HT1080 (cell line): ENCODE data around the gene ROR2. TPM values are rescaled to one million over a fixed set of nuclear protein-coding genes. Genes with fewer than 3 reads are reported as not detected.

Experiments used
- DNase-seq: peaks from one replicate; pipeline ENCODE4 v3.0.0-alpha.2; 2015; ENCODE audit warnings: low read depth
- total RNA-seq: library from RNA; depleted of rRNA; stranded (reverse); fragments of >200 nt; shearing (Covaris generic); gene quantifications from 2 replicates; pipeline ENCODE4 v1.2.3, GENCODE V29; 2014

ROR2 gene
- total RNA-seq, 1 experiment from 2014 or later, result 0.29 TPM

DNA sequence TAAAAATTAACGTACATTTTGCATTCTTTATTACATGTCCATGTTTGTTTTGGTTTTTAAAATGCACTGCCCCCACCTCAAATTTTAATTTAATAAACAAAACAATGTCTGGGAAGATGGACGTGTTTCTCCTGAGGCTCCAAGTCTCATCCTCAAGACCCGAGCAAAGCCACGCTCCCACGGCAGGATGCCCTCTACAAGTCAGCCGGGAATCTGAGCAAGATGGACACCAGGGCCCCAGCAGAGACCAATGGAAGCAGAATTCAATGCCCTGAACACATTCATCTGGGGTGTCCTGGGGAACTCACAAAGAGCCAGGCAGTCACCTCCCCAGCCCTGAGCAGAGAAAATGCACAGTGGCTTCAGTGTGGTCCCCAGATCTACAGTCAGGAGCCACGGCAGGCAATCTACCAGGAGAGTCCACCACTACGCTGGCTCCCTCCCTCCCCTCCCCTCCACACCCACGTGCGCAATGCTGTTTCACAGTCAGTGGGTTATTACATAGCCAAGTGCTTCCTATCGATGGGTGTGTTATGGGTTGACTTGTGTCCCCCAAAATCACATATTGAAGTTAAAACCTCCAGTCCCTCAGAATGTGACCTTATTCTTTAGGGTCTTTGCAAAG is 129.8 kb downstream of the ROR2 start:
- DNase-seq, result no peak

DNA sequence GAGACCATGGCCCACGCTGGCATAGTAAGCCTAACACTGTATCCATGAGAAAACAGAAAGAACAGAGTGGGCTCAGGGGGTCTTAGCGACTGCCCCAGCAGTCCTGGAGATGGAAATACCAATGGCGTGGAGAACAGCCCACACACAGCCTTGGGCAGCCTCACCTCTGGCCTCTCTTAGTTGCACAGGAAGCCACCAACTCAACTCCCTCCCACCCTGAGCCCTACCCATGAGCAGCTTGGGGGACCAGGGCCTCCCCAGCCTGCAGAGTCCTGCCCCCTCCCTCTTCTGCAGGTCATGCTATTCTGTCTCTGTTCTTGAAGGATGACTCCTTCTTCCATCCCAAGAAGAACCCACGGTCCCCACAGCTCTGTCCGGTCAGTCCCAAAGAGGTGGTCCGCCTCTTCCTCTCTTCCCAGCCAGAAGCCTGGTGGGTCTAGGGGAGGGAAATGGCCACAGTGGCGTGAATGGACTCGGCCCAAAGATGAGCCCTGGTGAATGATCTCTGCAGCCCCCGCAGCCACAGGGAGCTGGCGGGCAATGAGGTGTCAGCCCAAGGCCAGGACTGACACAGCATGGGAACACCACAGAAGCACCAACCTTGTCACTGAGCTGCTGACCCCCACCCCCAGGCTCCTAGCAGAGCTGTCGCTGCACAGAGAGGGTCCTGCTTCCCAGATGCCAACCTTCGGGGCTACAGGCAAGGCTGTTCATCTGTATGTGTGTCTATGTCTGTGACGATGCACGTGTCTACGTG is 131.2 kb downstream of the ROR2 start:
- no peak for DNase-seq

DNA sequence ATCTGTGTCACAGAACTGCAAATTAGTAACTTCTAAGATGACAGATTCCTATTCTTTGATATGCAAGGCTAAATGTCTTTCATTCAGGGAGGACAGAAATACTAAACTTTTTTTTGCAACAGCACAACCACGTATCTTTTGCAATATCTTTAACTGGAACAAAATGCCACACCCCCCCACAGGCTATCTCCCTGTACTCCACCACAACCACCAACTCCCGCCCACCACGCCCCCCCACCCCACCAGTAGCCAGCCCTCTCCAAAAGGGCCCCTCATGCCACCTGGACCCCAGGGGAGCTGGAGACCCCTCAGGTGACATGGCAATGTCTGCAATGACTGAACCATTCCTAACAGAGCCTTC is 131.8 kb downstream of the ROR2 start:
- DNase-seq, result no peak

DNA sequence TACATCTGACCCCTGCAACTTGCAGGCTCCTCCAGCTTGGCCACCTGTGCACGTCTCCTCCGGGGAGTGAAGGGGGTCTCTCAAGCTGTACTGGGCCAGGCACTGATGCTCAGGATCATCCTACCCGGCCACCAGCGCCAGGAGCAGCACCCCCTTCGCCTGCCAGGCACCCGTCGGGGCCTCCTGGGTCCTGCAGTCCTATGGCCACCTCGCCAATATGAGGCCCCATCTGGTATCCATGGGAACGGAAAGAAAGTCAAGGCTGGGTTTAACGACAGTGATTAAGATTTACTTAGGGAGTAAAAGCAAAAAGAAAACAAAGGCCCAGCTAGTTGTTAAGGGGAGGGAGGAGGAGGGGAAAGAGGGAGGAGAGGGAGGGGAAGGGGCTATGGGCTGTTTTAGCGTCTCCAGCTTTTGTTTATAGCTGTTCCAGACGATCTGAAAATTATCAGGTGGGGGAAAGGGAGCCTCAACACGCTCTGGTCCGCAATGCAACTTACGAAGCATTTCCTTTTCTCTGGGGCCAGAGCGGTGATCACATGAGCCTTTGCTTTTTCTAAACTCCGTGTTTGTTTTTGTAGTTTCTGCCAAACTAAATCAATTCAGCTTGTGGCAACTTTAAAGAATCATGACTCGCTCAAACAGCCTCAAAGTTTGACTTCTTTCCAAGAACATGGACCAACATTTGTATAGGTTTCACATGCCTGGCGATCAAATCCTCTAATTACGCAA is 132.4 kb downstream of the ROR2 start:
- no peak for DNase-seq

DNA sequence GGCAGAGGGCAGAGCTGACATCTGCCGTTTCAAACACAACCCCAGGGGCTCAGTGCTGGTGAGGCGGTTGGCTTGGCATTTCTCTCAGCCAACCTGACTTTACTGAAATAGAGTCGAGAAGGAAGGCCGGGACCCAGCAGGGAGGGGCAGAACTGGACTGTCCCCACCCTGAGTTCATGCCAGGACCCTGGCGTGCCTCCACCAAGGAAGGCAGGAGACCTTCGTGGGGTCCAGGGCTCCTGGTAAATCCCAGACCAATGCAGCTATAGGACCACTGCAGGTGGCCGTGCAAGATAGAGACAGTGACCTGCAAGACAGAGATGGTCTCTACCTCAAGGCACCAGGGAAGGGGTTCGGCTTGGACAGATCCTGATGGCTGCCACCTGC is 132.9 kb downstream of the ROR2 start:
- DNase-seq, result no peak

DNA sequence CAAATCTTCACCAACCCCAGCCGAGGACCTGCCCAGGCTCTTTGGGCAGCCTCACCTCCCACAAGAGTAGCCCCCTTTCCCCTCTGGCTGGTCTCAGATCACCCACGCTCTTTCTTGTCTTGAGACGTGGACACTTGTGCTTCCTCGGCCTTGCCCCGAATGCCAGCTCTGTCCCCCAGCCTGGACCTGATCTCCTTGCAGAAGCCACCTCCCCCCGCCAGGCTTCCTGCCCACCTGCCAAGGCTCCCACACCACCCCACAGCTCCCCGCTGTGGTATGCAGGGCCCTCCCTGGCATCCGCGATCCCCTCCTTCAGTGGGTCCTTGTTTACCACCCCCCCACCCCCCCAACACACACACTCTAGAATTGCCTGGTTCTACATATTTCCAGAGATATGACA is 133.7 kb downstream of the ROR2 start:
- DNase-seq, result no peak

DNA sequence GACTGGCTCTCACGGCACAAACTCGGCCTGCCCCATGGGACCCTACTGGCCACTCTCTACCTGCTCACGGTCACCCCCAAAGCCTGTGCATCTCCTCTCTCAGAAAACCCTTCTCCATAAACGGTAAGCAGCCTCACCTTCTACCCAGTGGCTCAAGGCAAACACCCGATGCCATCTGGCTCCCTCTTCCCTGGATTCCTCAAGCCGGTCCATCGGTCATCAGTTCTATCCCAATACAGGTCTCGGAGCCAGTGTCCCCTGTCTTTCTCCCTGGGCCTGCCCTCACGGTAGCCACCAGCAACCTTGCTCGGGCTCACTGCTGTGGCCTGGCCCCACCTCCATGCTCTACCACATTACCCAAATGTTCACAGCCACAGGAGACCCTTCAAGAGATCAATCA is 134.1 kb downstream of the ROR2 start:
- DNase-seq, result no peak

DNA sequence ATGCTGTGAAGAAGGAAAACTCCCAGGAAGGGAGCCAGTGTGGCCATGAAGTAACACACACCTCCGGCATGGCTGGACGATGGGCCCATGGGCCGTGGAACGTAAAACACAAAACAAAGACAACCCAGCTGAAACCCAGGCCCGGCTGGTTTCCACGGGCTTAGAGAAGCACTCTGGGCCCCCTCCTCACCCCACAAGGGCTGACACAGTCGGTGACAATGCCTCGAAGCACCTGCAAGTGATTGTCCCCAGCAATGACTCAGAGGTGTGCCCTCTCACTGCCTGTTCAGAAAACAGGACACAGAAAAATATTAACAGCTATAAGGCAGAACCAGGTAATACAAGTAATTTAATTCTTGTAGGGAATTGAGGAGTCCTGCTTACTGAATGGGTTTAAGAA is 135.3 kb downstream of the ROR2 start:
- no peak for DNase-seq

DNA sequence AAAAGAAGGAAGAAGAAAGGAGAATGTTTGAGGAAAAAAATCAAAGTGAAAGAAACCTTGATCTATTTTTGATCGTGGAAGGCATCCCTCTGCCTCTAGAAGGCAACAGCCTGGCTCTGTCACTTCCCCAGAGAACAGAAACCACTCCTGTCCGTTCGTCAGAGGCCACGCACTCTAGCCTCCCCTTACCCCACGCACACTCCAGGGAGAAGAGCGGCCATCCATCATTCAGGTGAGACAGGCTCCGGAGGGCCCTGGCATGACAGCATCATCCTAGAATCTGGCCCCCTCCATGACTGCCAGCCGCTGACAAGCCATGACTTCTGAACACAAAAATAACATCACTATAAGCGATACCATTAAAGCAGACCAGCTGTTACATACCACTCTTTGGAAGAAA is 135.8 kb downstream of the ROR2 start:
- no peak for DNase-seq

DNA sequence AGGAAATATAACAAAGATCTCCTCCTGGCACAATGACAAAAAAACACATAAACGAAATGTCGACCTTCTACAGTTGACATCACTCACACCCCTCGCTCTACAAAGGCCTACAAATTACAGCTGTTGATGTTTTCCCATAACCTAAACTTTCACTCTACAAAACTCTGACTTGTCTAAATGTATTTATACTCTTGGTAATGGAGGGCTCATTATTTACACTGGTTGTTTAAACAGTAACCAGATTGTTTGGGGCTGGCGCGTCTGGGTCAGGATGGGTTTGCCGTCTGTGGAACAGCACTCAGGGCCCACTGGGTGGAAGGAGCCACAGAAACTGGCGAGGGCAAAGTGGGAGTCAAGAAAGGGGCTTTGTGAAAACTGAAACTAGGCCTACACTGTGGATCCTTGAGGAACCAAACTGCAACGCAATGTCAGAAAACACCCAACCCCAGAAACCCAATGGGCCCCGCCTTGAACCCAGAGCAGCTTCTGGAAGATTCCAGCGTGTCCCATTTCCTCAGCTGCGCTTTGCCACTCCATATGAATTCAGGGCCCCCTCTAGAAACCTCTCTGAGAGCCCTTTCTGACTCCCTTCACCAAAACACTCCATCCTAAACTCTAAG is 136.7 kb downstream of the ROR2 start:
- DNase-seq, result no peak

DNA sequence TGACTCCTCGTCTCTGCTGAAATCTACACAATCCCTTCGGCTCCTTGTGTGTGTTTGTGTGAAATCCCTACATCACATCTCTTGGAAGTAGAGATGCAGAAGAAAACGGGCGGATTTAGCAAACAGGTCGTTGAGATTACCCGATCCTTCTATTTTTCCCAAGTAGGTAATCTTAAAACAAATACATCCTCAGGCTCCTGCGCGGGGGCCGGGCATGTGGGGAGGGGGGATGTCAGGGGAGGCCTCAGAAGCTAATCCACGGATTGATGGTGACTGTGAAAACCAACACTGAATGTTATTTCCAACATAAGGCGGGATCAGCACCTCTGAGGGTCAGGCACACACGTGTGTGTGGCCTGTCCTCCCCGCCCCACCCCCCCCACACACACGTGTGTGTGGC is 137.8 kb downstream of the ROR2 start:
- DNase-seq, result no peak

DNA sequence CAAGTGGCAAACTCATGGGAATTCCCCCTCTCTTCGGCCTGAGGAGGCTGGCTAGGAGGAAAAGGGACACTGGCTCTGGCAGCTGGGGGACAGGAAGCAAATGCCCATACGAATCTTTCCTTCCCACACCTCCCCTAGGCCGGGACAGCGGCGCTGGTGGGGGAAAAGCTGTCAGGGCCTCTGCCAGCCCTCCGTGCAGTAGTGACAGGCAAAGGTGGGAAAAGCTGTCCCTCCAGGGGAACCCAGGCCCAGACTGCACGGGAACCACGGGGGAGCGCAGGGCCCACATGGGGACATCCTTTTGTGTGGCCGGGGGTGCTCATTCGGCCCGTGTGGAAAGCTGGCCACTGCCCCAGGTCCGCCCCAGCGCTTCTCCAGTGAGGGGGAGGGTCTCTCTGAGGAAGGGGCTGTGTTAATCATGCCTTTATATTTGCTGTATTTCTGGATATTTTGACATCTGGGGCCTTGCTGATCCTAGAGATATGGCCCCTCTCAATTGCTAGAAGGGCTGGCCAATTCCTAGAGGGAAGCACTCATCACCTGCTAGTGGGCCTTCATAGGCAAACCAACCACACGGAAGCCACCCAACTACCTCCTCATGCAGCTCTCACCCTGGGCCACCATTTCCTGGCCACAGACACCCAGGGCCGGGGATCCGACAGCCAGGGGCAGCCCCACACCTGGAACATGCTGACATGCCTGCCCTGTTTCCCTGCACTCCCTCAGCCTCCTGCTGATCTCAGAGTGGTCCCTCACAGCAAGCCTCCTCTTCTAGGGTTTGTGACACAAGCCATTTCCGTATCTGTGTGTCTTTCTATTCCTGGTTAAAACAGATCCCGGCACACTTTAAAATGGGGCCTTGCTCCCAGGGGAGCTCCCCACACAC is 138.8 kb downstream of the ROR2 start:
- no peak for DNase-seq

DNA sequence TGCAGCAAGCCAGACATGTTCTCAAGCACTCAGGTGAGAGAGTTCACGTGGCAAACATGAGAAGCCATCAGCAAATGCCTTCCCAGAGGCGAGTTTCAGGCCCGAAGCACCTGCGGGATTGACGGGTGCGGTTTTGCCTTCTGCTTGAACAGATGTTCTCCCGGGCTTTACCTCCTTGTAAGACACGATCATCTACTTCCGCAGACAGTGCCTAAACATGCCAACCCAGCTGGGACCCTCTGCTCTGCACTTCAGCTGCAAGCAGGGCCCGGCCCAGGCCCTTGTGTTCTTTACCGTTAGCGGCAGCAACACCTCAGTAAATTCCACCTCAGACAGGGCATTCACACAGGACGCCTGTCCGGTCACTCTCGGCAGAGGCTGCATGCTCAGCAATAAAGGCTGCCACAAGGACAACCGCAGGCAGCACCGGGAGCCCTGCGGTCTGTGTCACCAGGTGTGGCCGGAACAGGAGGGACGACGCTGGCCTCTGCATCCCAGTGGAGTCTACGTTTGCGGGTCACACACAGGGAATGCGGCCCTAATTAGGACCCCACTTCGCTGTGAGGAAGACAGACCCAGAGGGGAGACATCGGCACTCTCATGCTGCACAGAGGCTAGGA is 139.6 kb downstream of the ROR2 start:
- no peak for DNase-seq

DNA sequence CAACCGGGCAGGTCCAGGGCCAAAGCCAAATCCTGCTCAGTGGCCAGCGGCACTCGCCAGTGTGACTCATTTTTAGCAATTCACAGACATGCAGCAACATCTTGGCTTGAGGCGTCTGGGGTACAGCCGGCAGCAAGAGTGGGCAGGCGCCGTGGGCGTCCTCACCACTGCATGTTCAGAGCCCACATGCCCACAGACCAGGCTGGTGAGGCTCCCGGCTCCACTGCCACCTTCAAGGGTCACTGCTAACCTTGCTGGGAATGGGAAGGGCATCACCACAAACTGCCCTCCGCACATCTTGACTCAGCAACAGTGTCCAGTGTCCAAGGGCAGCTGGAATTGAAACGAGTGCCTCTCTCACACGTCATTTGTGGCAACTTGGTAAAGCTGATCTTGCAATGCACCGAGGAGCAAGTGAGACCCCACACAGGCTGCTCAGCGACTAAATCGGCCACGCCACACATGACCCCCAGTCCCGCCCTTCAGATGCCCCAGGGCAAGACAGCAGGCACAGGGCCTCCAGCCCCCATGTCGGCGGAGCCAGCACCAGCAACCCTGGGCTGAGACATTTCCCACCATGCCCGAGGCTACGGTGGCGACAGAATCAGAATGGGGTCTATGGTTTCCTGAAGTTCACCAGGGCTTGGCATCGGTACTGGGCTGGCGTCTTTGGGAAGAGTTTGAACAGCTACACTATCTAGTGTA is 140.3 kb downstream of the ROR2 start:
- DNase-seq, result no peak

DNA sequence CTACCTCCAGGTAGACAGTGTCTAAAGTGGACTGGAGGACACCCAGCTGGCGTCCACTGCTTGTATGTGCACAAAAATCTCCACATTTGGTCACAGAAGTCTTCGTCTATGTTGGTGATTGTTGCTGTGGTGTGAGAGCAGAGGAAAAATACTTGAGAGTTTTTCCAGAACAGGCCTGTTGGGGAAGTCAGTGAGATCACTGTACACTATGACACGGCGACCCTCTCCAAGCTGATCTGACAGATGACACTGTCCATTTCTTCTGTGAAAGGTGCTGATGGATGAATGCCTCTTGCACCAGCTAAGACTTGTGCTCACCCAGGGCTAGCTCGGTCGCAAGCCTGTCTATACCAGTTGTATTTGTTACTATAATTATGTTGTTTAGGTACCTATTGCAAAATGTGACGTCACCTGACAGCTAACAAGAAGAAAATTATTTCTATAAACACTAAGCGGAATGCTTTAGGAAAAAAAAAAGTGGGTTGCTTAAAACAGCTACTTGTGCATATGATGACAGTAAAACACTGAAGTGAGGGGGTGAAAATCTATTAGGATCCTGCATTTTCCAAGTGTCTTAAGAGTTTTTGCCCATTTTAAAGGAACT is 142.3 kb downstream of the ROR2 start:
- DNase-seq, result no peak

DNA sequence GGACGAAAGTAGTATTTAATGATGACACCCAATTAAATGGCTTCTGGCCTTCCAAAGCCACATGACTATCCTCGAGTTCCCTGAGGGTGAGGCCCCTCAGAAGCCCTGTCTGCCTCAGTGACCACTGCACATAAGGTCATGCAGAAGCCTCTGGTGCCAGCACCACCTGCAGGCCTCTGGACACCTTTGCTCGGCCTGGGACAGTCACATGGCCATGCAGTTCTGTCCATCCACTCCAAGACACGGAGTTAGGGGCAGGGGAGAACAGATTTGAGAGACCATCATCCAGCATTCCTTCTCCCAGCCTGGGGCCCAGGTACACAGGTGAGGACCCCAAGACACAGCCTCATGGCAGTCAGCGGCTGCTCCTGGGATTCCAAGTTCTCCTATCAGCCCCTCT is 145.0 kb downstream of the ROR2 start:
- DNase-seq, result no peak

DNA sequence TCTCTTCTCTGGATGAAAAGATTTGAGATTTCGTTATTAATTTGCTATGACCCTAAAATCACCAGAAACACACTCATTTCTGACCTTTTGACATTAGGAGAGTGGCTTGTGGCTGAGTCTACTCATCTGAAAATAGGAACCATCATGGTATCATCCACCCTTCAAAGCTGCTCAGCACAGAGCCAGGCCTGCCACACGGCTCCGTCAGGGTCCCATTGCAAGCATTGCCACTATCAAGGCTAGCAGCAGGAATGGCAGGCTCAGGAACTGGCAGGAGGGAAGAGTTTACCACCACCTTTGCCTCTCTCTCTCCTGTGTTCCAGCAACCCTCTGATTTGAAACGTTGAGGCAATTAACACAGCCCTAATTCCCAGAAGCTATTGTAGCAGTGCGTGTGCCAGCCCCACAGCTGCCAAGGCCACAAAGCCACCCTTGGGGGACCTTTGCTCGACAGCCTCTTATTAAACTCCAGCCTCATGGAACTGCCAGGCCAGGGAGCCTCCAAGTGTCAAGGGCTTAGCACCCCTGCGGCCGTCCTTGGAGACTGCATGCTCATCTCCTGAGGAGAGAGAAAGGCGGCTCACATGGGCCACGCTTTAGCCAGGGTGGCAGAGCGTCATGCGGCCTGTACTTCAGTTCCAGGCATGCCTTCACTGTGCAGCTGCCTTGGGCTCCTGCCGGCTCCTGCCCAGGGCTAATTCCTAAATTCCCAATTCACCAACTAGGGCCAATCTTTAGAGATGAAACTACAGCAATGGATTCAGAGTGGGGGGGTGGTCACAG is 145.9 kb downstream of the ROR2 start:
- DNase-seq, result no peak

DNA sequence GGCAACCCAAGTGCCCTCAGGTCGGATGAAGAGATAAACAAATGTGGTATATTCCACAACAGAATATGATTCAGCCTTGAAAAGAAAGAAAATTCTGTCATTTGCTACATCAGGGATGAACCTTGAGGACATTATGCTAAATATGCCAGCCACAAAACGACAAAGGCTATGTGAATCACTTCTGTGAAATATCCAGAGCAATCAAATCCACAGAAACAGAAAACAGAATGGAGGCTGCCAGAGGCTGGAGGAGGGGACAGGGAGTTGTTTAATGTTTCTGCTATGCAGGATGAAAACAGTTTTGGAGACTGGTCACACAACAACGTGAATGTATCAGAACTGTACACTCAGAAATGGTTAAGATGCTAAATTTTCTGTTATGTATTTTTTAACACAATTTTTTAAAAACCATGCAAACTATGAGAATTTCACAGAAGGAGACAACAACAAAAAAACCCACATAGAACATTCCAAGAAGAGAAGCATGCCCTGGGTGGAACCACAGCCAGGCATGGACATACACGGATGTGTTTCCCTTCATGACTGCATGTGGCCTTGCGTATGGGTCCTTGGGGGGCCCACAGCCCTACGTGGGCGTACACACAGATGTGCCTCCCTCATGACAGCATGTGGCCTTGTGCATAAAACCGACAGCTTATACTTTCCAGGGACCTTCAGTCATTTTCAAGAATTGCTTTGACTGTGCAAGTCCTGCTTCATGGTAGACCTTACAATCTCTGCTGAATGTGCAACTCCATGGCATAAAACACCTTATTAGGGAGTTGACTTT is 146.7 kb downstream of the ROR2 start:
- DNase-seq, result no peak
